Endodermal cell (in vitro differentiated cells): ENCODE measurements around the gene CACHD1. TPM values are rescaled to one million over a fixed set of nuclear protein-coding genes. Genes with fewer than 3 reads are reported as not detected.

Experiments used
- DNase-seq: peaks from one replicate; pipeline ENCODE4 v3.0.0-alpha.2; 2017
- H3K27ac ChIP-seq: 2 replicates; pipeline ENCODE4 v1.5.1; 2013; ENCODE audit warnings: mild to moderate bottlenecking, low read depth, low read length, moderate library complexity
- H3K27me3 ChIP-seq: 2 replicates; pipeline ENCODE4 v1.6.1; 2013; ENCODE audit warnings: mild to moderate bottlenecking, low read length, moderate library complexity; ENCODE audit not compliant: insufficient read depth, control insufficient read depth, poor library complexity, severe bottlenecking
- H3K36me3 ChIP-seq: 2 replicates; pipeline ENCODE4 v1.7.0; 2013; ENCODE audit warnings: mild to moderate bottlenecking, low read length, moderate library complexity; ENCODE audit not compliant: control insufficient read depth, insufficient read depth
- H3K4me1 ChIP-seq: one replicate; pipeline ENCODE4 v1.7.0; 2013; ENCODE audit warnings: low read length; ENCODE audit not compliant: control insufficient read depth, insufficient read depth
- H3K4me3 ChIP-seq: 2 replicates; pipeline ENCODE4 v1.5.1; 2013; ENCODE audit warnings: mild to moderate bottlenecking, low read length, moderate library complexity
- H3K9ac ChIP-seq: 2 replicates; pipeline ENCODE4 v1.6.1; 2013; ENCODE audit warnings: mild to moderate bottlenecking, low read length, moderate library complexity; ENCODE audit not compliant: poor library complexity, severe bottlenecking; ENCODE audit errors: extremely low read depth
- H3K9me3 ChIP-seq: 2 replicates; pipeline ENCODE4 v1.6.1; 2013; ENCODE audit warnings: mild to moderate bottlenecking, low read length, moderate library complexity; ENCODE audit not compliant: control insufficient read depth
- H3K27ac Mint-ChIP-seq: 2 replicates; pipeline ENCODE4 v1.8.0; 2020; ENCODE audit warnings: mixed read lengths
- H3K27me3 Mint-ChIP-seq: 2 replicates; pipeline ENCODE4 v1.8.0; 2021; ENCODE audit warnings: mild to moderate bottlenecking, mixed read lengths; ENCODE audit not compliant: insufficient read depth
- H3K36me3 Mint-ChIP-seq: 2 replicates; pipeline ENCODE4 v1.8.0; 2020; ENCODE audit warnings: low read depth, mixed read lengths
- H3K4me1 Mint-ChIP-seq: 2 replicates; pipeline ENCODE4 v1.8.0; 2020; ENCODE audit warnings: mixed read lengths
- H3K4me3 Mint-ChIP-seq: 2 replicates; pipeline ENCODE4 v1.8.0; 2020; ENCODE audit warnings: mild to moderate bottlenecking, moderate library complexity, mixed read lengths
- H3K9me3 Mint-ChIP-seq: 2 replicates; pipeline ENCODE4 v1.8.0; 2020; ENCODE audit warnings: mild to moderate bottlenecking, mixed read lengths
- CTCF ChIP-seq: fragments of 200-600 bp; sonication (generic); conservative IDR thresholded peaks from 2 replicates; pipeline ENCODE4 v1.5.0; 2021; ENCODE audit warnings: antibody characterized with exemption, mild to moderate bottlenecking
- WGBS, 2 experiments: methylation state at CpG; one replicate each; pipeline versions ENCODE4 v1.1.5 to v1.1.7; 2013; ENCODE audit warnings: missing lambda C conversion rate in 2 of 2, mixed read lengths in 1 of 2; ENCODE audit not compliant: insufficient coverage in 1 of 2, insufficient read length in 1 of 2; 5-methylcytosine and 5-hydroxymethylcytosine counted together
- total RNA-seq, 2 donors: library from RNA; stranded (reverse); fragmentation: NEBNext Ultra II Directional in 1 of 2; extraction: Animal tissue kit (Norgen Biotek cat#: 25700) in 1 of 2; gene quantifications; 2 replicates in 1 of 2; 3 replicates in 1 of 2; pipeline ENCODE4 v1.2.1, GENCODE V29; 2021

CACHD1 gene
- total RNA-seq, 2 donors from 2014 or later: 29.2 to 40.7 TPM

GRCh38 chr1:64472805-64473204 is 2.9 kb downstream of the CACHD1 start:
- no peak for TF ChIP-seq CTCF
- peak overlapping the region; percentile 83 for H3K4me3 ChIP-seq
- 0 to 1% methylated on average over 4 to 5 of the region's 5 CpGs for WGBS, 2 experiments
- peak overlapping the region; percentile 51 for H3K27ac ChIP-seq
- Mint-ChIP-seq H3K27me3 (peaks cover 18% of the 10 kb centered on the region), H3K4me1 (peaks cover 42% of the 10 kb centered on the region), H3K36me3 (no peaks in the 10 kb centered on the region), H3K9me3 (no peaks in the 10 kb centered on the region), H3K4me3 (peak overlapping the region; percentile 93), H3K27ac (peak overlapping the region; percentile 92)
- H3K9me3 ChIP-seq: no peaks in the 10 kb centered on the region
- DNase-seq: peak; percentile 95
- no peaks in the 10 kb centered on the region for H3K36me3 ChIP-seq
- H3K4me1 ChIP-seq: peaks cover 18% of the 10 kb centered on the region
- peaks cover 19% of the 10 kb centered on the region for H3K27me3 ChIP-seq
- H3K9ac ChIP-seq: peak overlapping the region; percentile 47

- Mint-ChIP-seq H3K4me3 (peak overlapping the region; percentile 93), H3K9me3 (no peaks in the 10 kb centered on the region), H3K27ac (peak overlapping the region; percentile 92), H3K36me3 (peaks cover under 1% of the 10 kb centered on the region), H3K27me3 (peaks cover 13% of the 10 kb centered on the region), H3K4me1 (peaks cover 43% of the 10 kb centered on the region)
- Histone ChIP-seq H3K9me3 (no peaks in the 10 kb centered on the region), H3K27ac (peak overlapping the region; percentile 51), H3K27me3 (peaks cover 13% of the 10 kb centered on the region), H3K36me3 (no peaks in the 10 kb centered on the region), H3K4me1 (peaks cover 18% of the 10 kb centered on the region), H3K4me3 (peak overlapping the region; percentile 83), H3K9ac (peak overlapping the region; percentile 41)
- peak; percentile 65 for DNase-seq
- 0% methylated on average over 1 of the region's 1 CpG; no CpG with 5 or more reads in 1 of the 2 experiments for WGBS, 2 experiments
- no peak for TF ChIP-seq CTCF
These were observed 3.4 kb downstream of the CACHD1 start for GRCh38 chr1:64473367-64473766.

GRCh38 chr1:64474133-64474532 is 4.2 kb downstream of the CACHD1 start:
- Histone ChIP-seq H3K9me3 (no peaks in the 10 kb centered on the region), H3K4me1 (peaks cover 18% of the 10 kb centered on the region), H3K27me3 (peaks cover 6% of the 10 kb centered on the region), H3K9ac (no peak overlapping the region), H3K4me3 (peak overlapping the region; percentile 83), H3K27ac (no peak overlapping the region), H3K36me3 (no peaks in the 10 kb centered on the region)
- H3K4me3 Mint-ChIP-seq: peak overlapping the region; percentile 93
- peaks cover 3% of the 10 kb centered on the region for H3K36me3 Mint-ChIP-seq
- WGBS, 2 experiments: 71% methylated on average over 1 to 2 of the region's 2 CpGs
- H3K27ac Mint-ChIP-seq: peak overlapping the region; percentile 35
- peaks cover 48% of the 10 kb centered on the region for H3K4me1 Mint-ChIP-seq
- no peaks in the 10 kb centered on the region for H3K9me3 Mint-ChIP-seq
- DNase-seq: no peak
- peaks cover 5% of the 10 kb centered on the region for H3K27me3 Mint-ChIP-seq
- no peak for TF ChIP-seq CTCF
